ENCODE data around the gene RAD51B. TPM values are rescaled to one million over a fixed set of nuclear protein-coding genes. Genes with fewer than 3 reads are reported as not detected.

The RAD51B gene
- total RNA-seq, 6 experiments from 2014 or later: 2.7 to 5.8 (median 4.3) TPM

GRCh38 chr14:68374682-68375081 lies 555.1 kb downstream of the RAD51B start:
- peaks cover 0 to 9% (median 0%) of the 10 kb centered on the region in 4 donors for H3K4me1 ChIP-seq
- no peak for TF ChIP-seq POLR2A (IDR thresholded peaks at IDR 0.05)
- no peak for ATAC-seq
- H3K4me3 ChIP-seq: no peak overlapping the region
- H3K27ac ChIP-seq: no peak overlapping the region
- WGBS (ENCODE audit: insufficient coverage, low coverage, low lambda C conversion rate, missing lambda C conversion rate): no CpG with 5 or more reads among the region's 7 CpGs
- intact Hi-C loops (cut with DNase I): no loop called here
- H3K36me3 ChIP-seq: no peaks in the 10 kb centered on the region
- H3K9me3 ChIP-seq: no peaks in the 10 kb centered on the region
- H3K27me3 ChIP-seq: no peaks in the 10 kb centered on the region
- DNase-seq: no peak

DNA sequence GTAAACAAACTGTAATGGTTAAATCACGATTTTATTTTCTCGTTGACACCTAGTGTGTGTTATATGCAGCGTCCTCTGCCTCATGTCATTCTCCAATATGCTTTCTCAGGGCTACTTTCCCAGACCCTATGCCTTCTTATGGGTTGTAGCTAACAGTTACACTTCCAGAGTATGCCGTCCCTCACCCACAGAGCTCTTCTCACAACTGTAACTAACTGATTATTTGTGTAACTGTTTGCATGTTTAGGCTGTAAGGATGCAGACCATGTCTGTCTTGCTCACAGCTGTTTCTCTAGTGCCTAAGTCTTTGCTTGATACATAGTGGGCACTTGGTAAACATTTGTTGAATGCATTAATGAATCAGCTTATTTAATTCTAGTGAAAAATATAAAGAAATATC lies 555.8 kb downstream of the RAD51B start:
- 78% methylated on average over 4 of the region's 4 CpGs for WGBS (ENCODE audit: insufficient coverage, low coverage, low lambda C conversion rate, missing lambda C conversion rate)
- Histone ChIP-seq H3K4me1 (peaks cover 0 to 4% (median 0%) of the 10 kb centered on the region in 4 donors), H3K9me3 (no peaks in the 10 kb centered on the region), H3K4me3 (no peak overlapping the region), H3K27ac (no peak overlapping the region), H3K27me3 (no peaks in the 10 kb centered on the region), H3K36me3 (no peaks in the 10 kb centered on the region)
- DNase-seq: no peak
- ATAC-seq: no peak
- intact Hi-C loops (cut with DNase I): no loop called here
- TF ChIP-seq CTCF (IDR thresholded peaks at IDR 0.05): no peak
- TF ChIP-seq POLR2A (IDR thresholded peaks at IDR 0.05): no peak

- no peaks in the 10 kb centered on the region for H3K36me3 ChIP-seq
- TF ChIP-seq POLR2A (IDR thresholded peaks at IDR 0.05): no peak
- no peak for TF ChIP-seq CTCF (IDR thresholded peaks at IDR 0.05)
- no peak overlapping the region for H3K4me3 ChIP-seq
- 80% methylated on average over 2 of the region's 2 CpGs for WGBS (ENCODE audit: insufficient coverage, low coverage, low lambda C conversion rate, missing lambda C conversion rate)
- peak overlapping the region in 1 of 3 donors; percentile 26 for H3K27ac ChIP-seq
- H3K9me3 ChIP-seq: no peaks in the 10 kb centered on the region
- H3K27me3 ChIP-seq: no peaks in the 10 kb centered on the region
- DNase-seq (no peak), ATAC-seq (no peak)
- peaks cover 0 to 4% (median 0%) of the 10 kb centered on the region in 4 donors for H3K4me1 ChIP-seq
- intact Hi-C loops (cut with DNase I): no loop called here
Measured at GRCh38 chr14:68376067-68376779, 556.6 kb downstream of the RAD51B start.

GRCh38 chr14:68377006-68377405 lies 557.4 kb downstream of the RAD51B start:
- Histone ChIP-seq H3K4me1 (peaks cover 0 to 2% (median 0%) of the 10 kb centered on the region in 4 donors), H3K27me3 (no peaks in the 10 kb centered on the region), H3K4me3 (no peak overlapping the region), H3K27ac (peak overlapping the region in 2 of 3 donors; percentile 19 to 44), H3K36me3 (no peaks in the 10 kb centered on the region), H3K9me3 (no peaks in the 10 kb centered on the region)
- WGBS (ENCODE audit: insufficient coverage, low coverage, low lambda C conversion rate, missing lambda C conversion rate): 83% methylated on average over 1 of the region's 1 CpG
- intact Hi-C loops (cut with DNase I): no loop called here
- ATAC-seq (no peak), DNase-seq (no peak)
- TF ChIP-seq CTCF (IDR thresholded peaks at IDR 0.05) (no peak), POLR2A (IDR thresholded peaks at IDR 0.05) (no peak)

DNA sequence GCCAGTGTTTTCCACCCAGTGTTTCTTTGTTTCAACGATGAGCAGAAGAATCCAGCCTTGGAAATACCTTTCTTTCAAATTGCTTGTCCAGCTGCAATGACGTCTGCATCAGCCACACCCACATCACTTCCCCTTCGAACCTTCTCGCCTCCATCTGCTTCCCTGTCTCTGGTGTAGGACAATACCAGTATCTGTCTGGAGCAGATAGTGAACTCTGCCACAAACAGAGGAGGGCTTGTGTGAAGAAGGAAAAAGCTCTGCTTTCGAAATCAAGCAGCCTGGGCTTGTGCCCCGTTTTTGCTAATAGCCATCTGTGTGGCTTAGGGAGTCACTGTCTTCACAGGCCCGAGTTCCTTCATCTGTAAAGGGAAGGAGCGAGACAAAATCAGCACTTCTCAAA lies 557.9 kb downstream of the RAD51B start:
- no peaks in the 10 kb centered on the region for H3K36me3 ChIP-seq
- ATAC-seq (peak; percentile 63 to 84 (median 74)), DNase-seq (peak; percentile 41 to 60 (median 52))
- TF ChIP-seq POLR2A (IDR thresholded peaks at IDR 0.05) (peak; percentile 25), CTCF (IDR thresholded peaks at IDR 0.05) (no peak)
- H3K4me3 ChIP-seq: no peak overlapping the region
- WGBS (ENCODE audit: insufficient coverage, low coverage, low lambda C conversion rate, missing lambda C conversion rate): 48% methylated on average over 8 of the region's 8 CpGs
- no peaks in the 10 kb centered on the region for H3K9me3 ChIP-seq
- intact Hi-C loops (cut with DNase I): no loop called here
- no peaks in the 10 kb centered on the region for H3K27me3 ChIP-seq
- H3K27ac ChIP-seq: peak overlapping the region; percentile 3 to 44 (median 19)
- no peaks in the 10 kb centered on the region for H3K4me1 ChIP-seq
